Calu3 (cell line): Measurements from ENCODE around the gene IDS. TPM values are rescaled to one million over a fixed set of nuclear protein-coding genes. Genes with fewer than 3 reads are reported as not detected.
"Not testable (repeated sequence)": the region's sequence is repeated elsewhere in the genome, so short reads cannot be mapped to it uniquely, and the experiment has no call there.

Experiments
- BruUV-seq: library from RNA; stranded (reverse); fragments of 400-500 nt; replicated peaks from 2 replicates; lab custom pipeline; 2021; lab: Mats Ljungman, UMichigan
- CTCF ChIA-PET: fragments of 300-600 bp; sonication (Branson Sonifier 250); formaldehyde crosslinking; loops from one replicate; lab custom pipeline; 2022; ENCODE audit warnings: antibody characterized with exemption; lab: Charles Lee
- DNase-seq: peaks from one replicate; pipeline ENCODE4 v3.0.0; 2022
- H3K27ac Mint-ChIP-seq: one replicate; pipeline ENCODE4 v1.8.0; 2022; ENCODE audit warnings: mixed read lengths; ENCODE audit not compliant: unreplicated experiment
- H3K27me3 Mint-ChIP-seq: one replicate; pipeline ENCODE4 v1.8.0; 2022; ENCODE audit warnings: mixed read lengths; ENCODE audit not compliant: unreplicated experiment
- H3K36me3 Mint-ChIP-seq: one replicate; pipeline ENCODE4 v1.8.0; 2022; ENCODE audit warnings: mild to moderate bottlenecking, moderate library complexity, mixed read lengths; ENCODE audit not compliant: insufficient read depth, unreplicated experiment
- H3K4me1 Mint-ChIP-seq: one replicate; pipeline ENCODE4 v1.8.0; 2022; ENCODE audit warnings: mild to moderate bottlenecking, low read depth, mixed read lengths; ENCODE audit not compliant: unreplicated experiment
- H3K4me3 Mint-ChIP-seq: one replicate; pipeline ENCODE4 v1.8.0; 2022; ENCODE audit warnings: mild to moderate bottlenecking, low read depth, moderate library complexity, mixed read lengths; ENCODE audit not compliant: unreplicated experiment
- H3K9me3 Mint-ChIP-seq: one replicate; pipeline ENCODE4 v1.8.0; 2022; ENCODE audit warnings: low read depth, mixed read lengths; ENCODE audit not compliant: unreplicated experiment
- intact Hi-C: fragments of 100-400 bp; cut with micrococcal nuclease; formaldehyde crosslinking; loops from one replicate; pipeline ENCODE4 v1.10.0; 2022; ENCODE audit not compliant: unreplicated experiment
- total RNA-seq: library from RNA; stranded (reverse); gene quantifications from 2 replicates; pipeline ENCODE4 v1.2.3, GENCODE V29; 2022
- TF ChIP-seq, protein P1 (sequence below): fragments of 200-600 bp; IDR thresholded peaks from one replicate; pipeline ENCODE4 v1.8.0; 2022; ENCODE audit warnings: antibody characterized with exemption; ENCODE audit not compliant: unreplicated experiment

IDS gene
- total RNA-seq, 1 experiment from 2014 or later, result 84.4 TPM

DNA sequence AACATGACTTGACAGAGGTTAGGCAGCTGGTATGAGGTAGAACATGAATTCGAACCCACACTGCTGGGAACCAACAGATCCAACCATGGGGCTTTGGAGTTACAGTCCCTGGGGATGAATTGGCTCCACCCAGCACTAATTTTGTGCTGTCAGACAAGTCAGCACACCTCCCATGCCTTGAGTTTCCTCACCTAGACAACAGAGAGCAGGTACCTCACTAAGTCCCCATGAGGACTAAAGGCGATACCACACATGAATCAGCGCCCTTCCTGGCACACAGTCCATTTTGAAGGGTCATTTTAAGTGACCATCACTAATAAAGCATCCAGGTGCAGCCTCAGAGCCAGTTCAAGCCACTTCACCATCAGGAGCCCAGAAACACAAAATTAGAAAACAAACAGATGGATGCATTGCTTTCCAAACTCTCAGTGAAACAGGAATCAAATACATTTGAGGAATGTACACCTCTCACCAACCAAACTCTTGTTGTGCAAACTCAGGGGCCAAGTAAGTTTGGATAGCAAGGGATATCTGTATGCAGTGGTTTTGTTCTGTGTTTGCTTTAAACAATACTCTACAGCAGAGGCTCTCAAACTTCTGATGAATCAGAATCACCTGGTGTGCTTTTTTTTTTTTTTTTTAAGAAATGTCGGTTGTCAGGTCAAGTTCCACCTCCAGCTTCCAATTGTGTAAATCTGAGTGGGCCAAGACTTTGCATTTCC, 10.1 kb downstream of the IDS start:
- no peaks in the 10 kb centered on the region for H3K27me3 Mint-ChIP-seq
- CTCF ChIA-PET, result interaction anchor here (0.6 to 0.9 kb wide), 3 partner anchors 18 to 843 kb away, joined by 4 to 5 read pairs (median 4); no protein-coding TSS in a partner anchor
- intact Hi-C loops, result no loop called here

DNA sequence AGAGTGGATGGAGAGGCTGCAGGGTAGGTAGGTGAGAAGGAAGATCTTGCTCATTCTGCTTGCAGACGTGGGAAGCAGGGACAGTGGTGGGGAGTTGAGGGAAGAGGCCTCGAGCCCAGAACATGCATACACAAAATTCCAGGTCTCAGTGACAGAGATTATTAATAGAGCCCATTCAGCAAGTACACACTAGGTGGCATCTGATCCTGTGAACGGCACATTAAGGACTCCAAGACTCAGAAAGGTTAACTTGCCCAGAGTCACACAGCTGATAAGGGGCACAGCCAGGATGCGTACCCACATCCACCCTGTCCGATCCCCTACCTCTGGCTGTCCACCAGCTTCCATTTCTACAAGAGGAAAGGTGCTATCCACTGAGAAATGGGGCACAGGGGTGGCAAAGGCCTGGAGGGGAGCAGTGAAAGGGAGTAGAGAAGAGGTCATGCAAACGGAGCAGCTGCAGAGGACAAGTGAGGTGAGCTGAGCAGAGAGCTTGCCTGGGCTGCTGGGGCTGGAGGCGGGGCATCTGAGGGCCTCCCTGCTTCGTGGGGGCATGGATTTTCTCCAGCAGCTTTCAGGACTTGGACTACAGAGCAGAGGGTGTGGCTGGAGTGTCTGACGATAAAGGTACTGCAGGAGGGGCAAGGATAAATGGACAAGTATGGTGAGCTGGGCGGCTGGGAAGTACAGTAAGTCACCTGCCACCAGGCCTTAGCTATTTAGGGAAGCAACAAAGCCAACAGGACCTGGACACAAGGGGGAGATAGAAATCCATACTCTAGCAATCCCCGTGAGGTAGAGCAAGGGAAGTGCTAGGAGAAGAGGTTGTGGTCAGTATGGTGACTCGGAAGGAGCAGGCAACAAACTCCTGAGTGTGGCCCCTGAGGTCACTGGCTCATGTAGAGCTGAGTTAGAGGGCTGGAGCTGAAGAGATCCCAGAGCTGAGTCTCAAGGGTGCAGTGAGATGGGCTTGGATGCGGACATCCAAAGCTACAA, 11.2 kb downstream of the IDS start:
- Mint-ChIP-seq H3K9me3 (no peaks in the 10 kb centered on the region), H3K27me3 (no peaks in the 10 kb centered on the region), H3K36me3 (peaks cover 53% of the 10 kb centered on the region), H3K27ac (no peak overlapping the region), H3K4me1 (no peaks in the 10 kb centered on the region), H3K4me3 (no peak overlapping the region)
- TF ChIP-seq, protein P1, sequence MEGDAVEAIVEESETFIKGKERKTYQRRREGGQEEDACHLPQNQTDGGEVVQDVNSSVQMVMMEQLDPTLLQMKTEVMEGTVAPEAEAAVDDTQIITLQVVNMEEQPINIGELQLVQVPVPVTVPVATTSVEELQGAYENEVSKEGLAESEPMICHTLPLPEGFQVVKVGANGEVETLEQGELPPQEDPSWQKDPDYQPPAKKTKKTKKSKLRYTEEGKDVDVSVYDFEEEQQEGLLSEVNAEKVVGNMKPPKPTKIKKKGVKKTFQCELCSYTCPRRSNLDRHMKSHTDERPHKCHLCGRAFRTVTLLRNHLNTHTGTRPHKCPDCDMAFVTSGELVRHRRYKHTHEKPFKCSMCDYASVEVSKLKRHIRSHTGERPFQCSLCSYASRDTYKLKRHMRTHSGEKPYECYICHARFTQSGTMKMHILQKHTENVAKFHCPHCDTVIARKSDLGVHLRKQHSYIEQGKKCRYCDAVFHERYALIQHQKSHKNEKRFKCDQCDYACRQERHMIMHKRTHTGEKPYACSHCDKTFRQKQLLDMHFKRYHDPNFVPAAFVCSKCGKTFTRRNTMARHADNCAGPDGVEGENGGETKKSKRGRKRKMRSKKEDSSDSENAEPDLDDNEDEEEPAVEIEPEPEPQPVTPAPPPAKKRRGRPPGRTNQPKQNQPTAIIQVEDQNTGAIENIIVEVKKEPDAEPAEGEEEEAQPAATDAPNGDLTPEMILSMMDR, result no peak
- intact Hi-C loops, result no loop called here
- no peak for DNase-seq
- CTCF ChIA-PET, result interaction anchor here (0.7 kb wide), 1 partner anchor 46 kb away, joined by 3 read pairs; no protein-coding TSS in a partner anchor
- BruUV-seq, result no TSS peak

More for the DNA sequence above, 10.1 kb downstream of the IDS start:
- TF ChIP-seq, protein P1, result no peak
- Mint-ChIP-seq H3K9me3 (no peaks in the 10 kb centered on the region), H3K4me3 (no peak overlapping the region), H3K27ac (peak overlapping the region; percentile 30), H3K4me1 (no peaks in the 10 kb centered on the region), H3K36me3 (peaks cover 61% of the 10 kb centered on the region)
- BruUV-seq, result no TSS peak
- DNase-seq, result no peak

DNA sequence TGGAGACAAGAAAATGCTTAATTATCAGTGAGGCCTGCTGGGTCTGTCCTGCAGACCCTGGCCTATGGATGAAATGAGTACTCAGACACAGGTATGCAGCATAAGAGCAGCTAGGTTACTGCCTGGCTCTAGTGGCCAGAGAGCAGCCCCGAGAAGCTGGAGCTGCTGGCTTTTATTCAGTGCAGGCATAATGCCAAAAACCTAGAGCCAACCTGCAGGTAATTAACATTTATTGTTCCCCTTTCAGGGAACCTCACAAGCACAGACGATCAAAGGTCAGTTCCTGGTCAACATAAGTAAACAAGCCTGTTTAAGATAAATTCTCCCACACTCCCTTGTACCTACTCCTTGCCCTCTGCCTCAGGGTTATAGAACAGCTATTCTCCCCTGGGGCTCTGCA, 13.3 kb downstream of the IDS start:
- CTCF ChIA-PET, result no interaction called here

DNA sequence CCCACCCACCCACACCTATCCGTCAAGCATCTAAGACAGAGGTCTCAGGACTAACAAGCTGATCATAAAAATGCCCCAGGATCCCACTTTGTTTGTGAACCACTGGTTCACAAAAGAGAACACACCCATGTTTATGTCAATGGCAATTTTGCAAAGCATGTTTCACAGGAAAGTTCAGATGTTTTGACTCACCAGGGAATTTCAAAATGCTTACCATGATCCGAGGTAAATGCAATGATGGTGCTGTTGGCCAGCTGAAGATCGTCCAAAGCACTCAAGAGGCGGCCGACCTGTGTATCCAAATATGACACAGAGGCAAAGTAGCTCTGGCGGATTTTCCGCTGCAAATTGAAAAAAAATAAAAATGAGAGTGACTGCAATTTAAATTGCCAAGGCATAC, 15.0 kb downstream of the IDS start:
- Mint-ChIP-seq H3K4me1 (no peaks in the 10 kb centered on the region), H3K36me3 (peaks cover 35% of the 10 kb centered on the region), H3K4me3 (no peak overlapping the region), H3K9me3 (no peaks in the 10 kb centered on the region), H3K27me3 (no peaks in the 10 kb centered on the region), H3K27ac (no peak overlapping the region)
- intact Hi-C loops, result no loop called here
- TF ChIP-seq, protein P1, result no peak
- no peak for DNase-seq
- CTCF ChIA-PET, result interaction anchor here (0.7 kb wide), 1 partner anchor 209 kb away, joined by 3 read pairs; no protein-coding TSS in a partner anchor
- BruUV-seq, result no TSS peak

More for the DNA sequence above, 13.3 kb downstream of the IDS start:
- no peaks in the 10 kb centered on the region for H3K9me3 Mint-ChIP-seq
- TF ChIP-seq, protein P1, result no peak
- intact Hi-C loops, result no loop called here
- no peaks in the 10 kb centered on the region for H3K4me1 Mint-ChIP-seq
- H3K36me3 Mint-ChIP-seq, result peaks cover 45% of the 10 kb centered on the region
- no TSS peak for BruUV-seq
- no peak for DNase-seq
- H3K4me3 Mint-ChIP-seq, result no peak overlapping the region
- no peak overlapping the region for H3K27ac Mint-ChIP-seq
- no peaks in the 10 kb centered on the region for H3K27me3 Mint-ChIP-seq

DNA sequence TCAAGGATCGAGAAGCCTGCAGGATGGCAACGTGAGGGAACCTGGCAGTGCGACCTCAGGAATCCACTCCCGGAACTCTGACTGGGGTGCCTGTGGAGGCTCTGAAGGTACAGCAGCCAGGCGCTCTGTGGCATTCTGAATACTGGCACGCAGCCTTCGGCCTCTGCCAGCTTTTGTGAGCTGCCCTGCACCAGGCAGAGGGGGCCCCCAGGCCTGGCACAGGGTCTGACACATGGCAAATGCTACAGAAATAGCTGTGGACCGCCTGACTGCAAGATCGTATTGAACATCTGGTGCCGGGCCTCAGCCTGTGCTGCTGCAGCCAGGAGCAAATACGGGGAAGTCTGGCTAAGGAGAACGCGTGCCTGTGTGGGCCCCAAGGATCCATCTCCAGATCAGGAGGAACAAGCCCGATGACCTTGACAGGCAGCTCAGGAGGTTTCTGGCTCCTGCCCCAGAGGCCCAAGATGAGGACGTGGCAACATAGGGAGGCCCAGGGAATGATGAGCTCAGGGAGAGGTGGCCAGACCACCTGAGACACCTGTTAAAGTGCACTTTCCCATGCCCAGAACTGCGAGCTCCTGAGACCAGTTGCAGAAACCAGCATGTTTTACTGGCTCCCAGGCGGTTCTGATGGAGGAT, 16.6 kb downstream of the IDS start:
- not testable (repeated sequence) for H3K4me1 Mint-ChIP-seq

DNA sequence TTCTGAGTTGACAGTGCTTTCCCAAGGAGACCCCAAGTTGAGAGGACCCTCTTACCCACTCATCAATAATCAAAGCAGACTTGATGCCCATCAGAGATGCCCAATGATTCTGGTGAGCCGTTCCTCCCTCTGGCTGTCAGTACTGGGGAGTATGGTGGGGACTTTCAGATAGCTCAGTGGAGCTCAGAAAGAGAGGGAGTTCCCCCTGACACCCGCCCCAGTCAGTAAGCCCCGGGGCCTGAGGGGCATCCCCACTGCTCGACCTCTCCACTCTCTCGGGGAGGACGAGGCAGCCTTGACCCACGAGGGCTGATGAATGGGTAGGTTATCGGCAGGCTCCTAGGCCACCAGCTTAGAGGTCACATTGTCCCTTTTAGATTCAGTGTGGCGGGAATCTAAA, 17.1 kb downstream of the IDS start:
- BruUV-seq, H3K27me3 Mint-ChIP-seq, DNase-seq, CTCF ChIA-PET, H3K9me3 Mint-ChIP-seq, H3K4me1 Mint-ChIP-seq, H3K27ac Mint-ChIP-seq, H3K4me3 Mint-ChIP-seq, intact Hi-C loops: not testable (repeated sequence)
- H3K36me3 Mint-ChIP-seq, result peaks cover 33% of the 10 kb centered on the region

More for the DNA sequence above, 16.6 kb downstream of the IDS start:
- CTCF ChIA-PET, DNase-seq, H3K27ac Mint-ChIP-seq, BruUV-seq, H3K4me3 Mint-ChIP-seq, intact Hi-C loops, H3K27me3 Mint-ChIP-seq, H3K9me3 Mint-ChIP-seq: not testable (repeated sequence)
- peaks cover 33% of the 10 kb centered on the region for H3K36me3 Mint-ChIP-seq
